HepG2 (cell line): ENCODE data around the gene PLK3. TPM values are rescaled to one million over a fixed set of nuclear protein-coding genes. Genes with fewer than 3 reads are reported as not detected.

ENCODE experiments used
- ATF7 ChIP-seq, 2 experiments: fragments of 450-650 bp in 1 of 2; sonication (generic) in 1 of 2; formaldehyde crosslinking in 1 of 2; IDR thresholded peaks; 2 replicates each; pipeline versions ENCODE4 v1.4.0 to v1.6.1; 2016 to 2020; ENCODE audit warnings: antibody characterized with exemption in 1 of 2, mild to moderate bottlenecking in 1 of 2, missing genetic modification reagents in 1 of 2
- BRF2 ChIP-seq: sonication (generic); formaldehyde crosslinking; IDR thresholded peaks from 2 replicates; pipeline ENCODE4 v1.8.1; 2022; ENCODE audit warnings: mild to moderate bottlenecking, missing genetic modification reagents
- CEBPG ChIP-seq: IDR thresholded peaks from 2 replicates; pipeline ENCODE4 v1.6.1; 2016
- CERS6 ChIP-seq: sonication (generic); formaldehyde crosslinking; IDR thresholded peaks from 2 replicates; pipeline ENCODE4 v1.5.0; 2020; ENCODE audit warnings: missing genetic modification reagents
- GATAD1 ChIP-seq: IDR thresholded peaks from 2 replicates; pipeline ENCODE4 v1.6.1; 2016; ENCODE audit warnings: missing genetic modification reagents, missing compliant biosample characterization
- HNRNPL ChIP-seq: fragments of 200-400 bp; formaldehyde crosslinking; IDR thresholded peaks from 2 replicates; pipeline ENCODE4 v1.6.1; 2017; ENCODE audit warnings: mild to moderate bottlenecking, low read depth, low read length
- IRF9 ChIP-seq: sonication (generic); formaldehyde crosslinking; IDR thresholded peaks from 2 replicates; pipeline ENCODE4 v1.8.0; 2022; ENCODE audit warnings: missing genetic modification reagents, mild to moderate bottlenecking, borderline replicate concordance
- KAT2B ChIP-seq: fragments of 150-350 bp; IDR thresholded peaks from 2 replicates; pipeline ENCODE4 v1.6.1; 2014; ENCODE audit warnings: low read depth, low read length, borderline replicate concordance
- MEIS2 ChIP-seq: sonication (generic); formaldehyde crosslinking; IDR thresholded peaks from 2 replicates; pipeline ENCODE4 v1.9.0; 2021; ENCODE audit warnings: mild to moderate bottlenecking, missing genetic modification reagents
- NPAS2 ChIP-seq: sonication (generic); formaldehyde crosslinking; IDR thresholded peaks from 2 replicates; pipeline ENCODE4 v1.8.0; 2022; ENCODE audit warnings: mild to moderate bottlenecking, missing genetic modification reagents, borderline replicate concordance
- PLSCR1 ChIP-seq: sonication (generic); formaldehyde crosslinking; IDR thresholded peaks from 2 replicates; pipeline ENCODE4 v1.5.0; 2020; ENCODE audit warnings: missing genetic modification reagents, mild to moderate bottlenecking, borderline replicate concordance
- POLR2G ChIP-seq: fragments of 200-400 bp; formaldehyde crosslinking; IDR thresholded peaks from 2 replicates; pipeline ENCODE4 v1.6.1; 2018; ENCODE audit warnings: mild to moderate bottlenecking, low read depth, low read length, moderate library complexity
- SAP130 ChIP-seq: IDR thresholded peaks from 2 replicates; pipeline ENCODE4 v1.6.1; 2016; ENCODE audit warnings: low read depth
- SKI ChIP-seq: fragments of 450-650 bp; IDR thresholded peaks from one replicate; pipeline ENCODE4 v1.6.1; 2018; ENCODE audit warnings: mild to moderate bottlenecking; ENCODE audit not compliant: partially characterized antibody
- SRSF9 ChIP-seq: fragments of 200-400 bp; formaldehyde crosslinking; IDR thresholded peaks from 2 replicates; pipeline ENCODE4 v1.6.1; 2018; ENCODE audit warnings: borderline replicate concordance, mild to moderate bottlenecking, low read depth, low read length; ENCODE audit not compliant: insufficient read depth, poor library complexity, severe bottlenecking
- TEF ChIP-seq: sonication (generic); formaldehyde crosslinking; IDR thresholded peaks from 2 replicates; pipeline ENCODE4 v1.5.0; 2020; ENCODE audit warnings: missing genetic modification reagents
- THAP8 ChIP-seq: sonication (generic); formaldehyde crosslinking; IDR thresholded peaks from 2 replicates; pipeline ENCODE4 v1.5.1; 2020; ENCODE audit warnings: missing genetic modification reagents, mild to moderate bottlenecking, borderline replicate concordance
- ZMAT5 ChIP-seq: sonication (generic); formaldehyde crosslinking; IDR thresholded peaks from 2 replicates; pipeline ENCODE4 v1.5.0; 2020; ENCODE audit warnings: mild to moderate bottlenecking, low read depth, missing genetic modification reagents, borderline replicate concordance
- ZNF124 ChIP-seq: sonication (generic); formaldehyde crosslinking; IDR thresholded peaks from 2 replicates; pipeline ENCODE4 v1.4.0; 2020; ENCODE audit warnings: missing genetic modification reagents
- ZNF333 ChIP-seq: sonication (generic); formaldehyde crosslinking; IDR thresholded peaks from 2 replicates; pipeline ENCODE4 v1.4.0; 2020; ENCODE audit warnings: mild to moderate bottlenecking, missing genetic modification reagents, borderline replicate concordance
- ZNF446 ChIP-seq: sonication (generic); formaldehyde crosslinking; IDR thresholded peaks from 2 replicates; pipeline ENCODE4 v1.5.0; 2020; ENCODE audit warnings: mild to moderate bottlenecking, missing genetic modification reagents
- polyA plus RNA-seq, 8 experiments: library from polyadenylated mRNA; depleted of rRNA in 3 of 8; stranded (reverse) in 7 of 8; unstranded in 1 of 8; fragments of >200 nt; fragmentation: Illumina TruSeq in 4 of 8; extraction: Trizol in 4 of 8; gene quantifications; 2 replicates each; pipeline versions ENCODE4 v1.2.1 to v1.2.3, GENCODE V29; 2011 to 2016; ENCODE audit warnings: low read depth in 4 of 8, missing spikeins in 1 of 8, mixed read lengths in 1 of 8; ENCODE audit not compliant: insufficient read depth in 1 of 8
- total RNA-seq, 5 experiments: library from RNA; depleted of rRNA; stranded (reverse); fragments of >200 nt; fragmentation: Illumina TruSeq; extraction: Trizol; gene quantifications; 2 replicates each; pipeline ENCODE4 v1.2.3, GENCODE V29; 2016; ENCODE audit warnings: low read depth in 1 of 5

The PLK3 gene
- total and polyA plus RNA-seq, 2 of the 13 experiments (the other 11 are each of a cell fraction or from before 2014, with no cell fraction given), result 9.8 to 16.9 TPM

GRCh38 chr1:44784094-44785028 lies 15.8 kb upstream of the PLK3 start (continued):
- peak; percentile 68 for TF ChIP-seq MEIS2 (CRISPR knock-in tag)
- TF ChIP-seq ZNF446 (CRISPR knock-in tag), result peak; percentile 43
- TF ChIP-seq ATF7 (IDR thresholded peaks at IDR 0.05), result no peak
- TF ChIP-seq ATF7 (CRISPR knock-in tag; IDR thresholded peaks at IDR 0.05), result 0 out of 2 replicates have a peak, but pooled peaks have one; percentile 8
- TF ChIP-seq KAT2B, result no peak
- TF ChIP-seq ZNF333 (CRISPR knock-in tag), result no peak
- TF ChIP-seq GATAD1 (CRISPR knock-in tag), result 0 out of 2 replicates have a peak, but pooled peaks have one; percentile 34
- TF ChIP-seq NPAS2 (CRISPR knock-in tag), result no peak
- no peak for TF ChIP-seq CERS6 (CRISPR knock-in tag)
- TF ChIP-seq ZMAT5 (CRISPR knock-in tag), result no peak
- TF ChIP-seq POLR2G, result peak; percentile 72
- TF ChIP-seq IRF9 (CRISPR knock-in tag), result 0 out of 2 replicates have a peak, but pooled peaks have one; percentile 52
- no peak for TF ChIP-seq CEBPG (CRISPR knock-in tag)
- TF ChIP-seq BRF2 (CRISPR knock-in tag), result no peak
- no peak for TF ChIP-seq PLSCR1 (CRISPR knock-in tag)
- peak; percentile 63 for TF ChIP-seq SAP130 (CRISPR knock-in tag)
- no peak for TF ChIP-seq THAP8 (CRISPR knock-in tag)
- no peak for TF ChIP-seq TEF (CRISPR knock-in tag)
- no peak for TF ChIP-seq ZNF124 (CRISPR knock-in tag)
- TF ChIP-seq HNRNPL, result no peak
- no peak for TF ChIP-seq SRSF9
- no peak for TF ChIP-seq SKI
